Measurements from ENCODE around the gene MAP6D1.
A peak's percentile ranks its signal among the peaks of the same experiment; 100 is the strongest.
"Not testable (repeated sequence)": the region's sequence is repeated elsewhere in the genome, so short reads cannot be mapped to it uniquely, and the experiment has no call there.

The MAP6D1 gene

GRCh38 chr3:183799461-183799860 lies 25.9 kb downstream of the MAP6D1 start:
- no peak for DNase-seq (ENCODE audit: low read depth)

GRCh38 chr3:183797996-183798395 lies 27.4 kb downstream of the MAP6D1 start:
- no peak for DNase-seq (ENCODE audit: low read depth)

GRCh38 chr3:183796372-183796771 lies 29.0 kb downstream of the MAP6D1 start:
- DNase-seq (ENCODE audit: low read depth) = no peak

GRCh38 chr3:183794452-183794851 lies 30.9 kb downstream of the MAP6D1 start:
- no peak for DNase-seq (ENCODE audit: low read depth)

- DNase-seq (ENCODE audit: low read depth) = no peak
Measured at GRCh38 chr3:183792976-183793375, 32.4 kb downstream of the MAP6D1 start.

- DNase-seq (ENCODE audit: low read depth) = no peak
Measured at GRCh38 chr3:183790700-183791099, 34.7 kb downstream of the MAP6D1 start.

- DNase-seq (ENCODE audit: low read depth) = no peak
Measured at GRCh38 chr3:183789826-183790225, 35.6 kb downstream of the MAP6D1 start.

- DNase-seq (ENCODE audit: low read depth) = not testable (repeated sequence)
Measured at GRCh38 chr3:183784503-183784902, 40.9 kb downstream of the MAP6D1 start.

- DNase-seq (ENCODE audit: low read depth) = no peak
Measured at GRCh38 chr3:183782576-183783276, 42.7 kb downstream of the MAP6D1 start.

GRCh38 chr3:183781246-183781645 lies 44.1 kb downstream of the MAP6D1 start:
- DNase-seq (ENCODE audit: low read depth) = no peak

GRCh38 chr3:183779896-183780465 lies 45.4 kb downstream of the MAP6D1 start:
- no peak for DNase-seq (ENCODE audit: low read depth)

- no peak for DNase-seq (ENCODE audit: low read depth)
Measured at GRCh38 chr3:183777016-183777618, 48.3 kb downstream of the MAP6D1 start.

- DNase-seq (ENCODE audit: low read depth) = not testable (repeated sequence)
Measured at GRCh38 chr3:183776451-183776850, 48.9 kb downstream of the MAP6D1 start.

- no peak for DNase-seq (ENCODE audit: low read depth)
Measured at GRCh38 chr3:183775781-183776180, 49.6 kb downstream of the MAP6D1 start.

- DNase-seq (ENCODE audit: low read depth) = no peak
Measured at GRCh38 chr3:183774631-183775030, 50.7 kb downstream of the MAP6D1 start.

GRCh38 chr3:183769453-183769852 lies 55.9 kb downstream of the MAP6D1 start:
- DNase-seq (ENCODE audit: low read depth) = no peak

- DNase-seq (ENCODE audit: low read depth) = no peak
Measured at GRCh38 chr3:183768114-183768513, 57.3 kb downstream of the MAP6D1 start.

GRCh38 chr3:183766745-183767606 lies 58.4 kb downstream of the MAP6D1 start:
- peak; percentile 57 for DNase-seq (ENCODE audit: low read depth)

GRCh38 chr3:183766107-183766506 lies 59.3 kb downstream of the MAP6D1 start:
- DNase-seq (ENCODE audit: low read depth) = no peak

Measured in T follicular helper cell (primary cell).